Cardiac fibroblast (primary cell): Measurements from ENCODE around the gene NUCB1.
A peak's percentile ranks its signal among the peaks of the same experiment; 100 is the strongest.

ENCODE experiments used
- DNase-seq, 2 donors: peaks; one replicate each; pipeline versions ENCODE4 v3.0.0 to v3.0.0-alpha.2; 2010; ENCODE audit warnings: low read depth in 2 of 2
- H3K4me3 ChIP-seq, 2 donors: replicated peaks in 1 of 2; 1 replicate in 1 of 2; 2 replicates in 1 of 2; pipeline ENCODE4 v1.5.1; 2011; ENCODE audit warnings: low read depth in 2 of 2, low read length in 2 of 2, mild to moderate bottlenecking in 2 of 2, moderate library complexity in 1 of 2
- CTCF ChIP-seq: IDR thresholded peaks from one replicate; pipeline ENCODE4 v1.5.1; 2011; ENCODE audit warnings: low read depth, mild to moderate bottlenecking, low read length, inconsistent platforms

NUCB1 gene

DNA sequence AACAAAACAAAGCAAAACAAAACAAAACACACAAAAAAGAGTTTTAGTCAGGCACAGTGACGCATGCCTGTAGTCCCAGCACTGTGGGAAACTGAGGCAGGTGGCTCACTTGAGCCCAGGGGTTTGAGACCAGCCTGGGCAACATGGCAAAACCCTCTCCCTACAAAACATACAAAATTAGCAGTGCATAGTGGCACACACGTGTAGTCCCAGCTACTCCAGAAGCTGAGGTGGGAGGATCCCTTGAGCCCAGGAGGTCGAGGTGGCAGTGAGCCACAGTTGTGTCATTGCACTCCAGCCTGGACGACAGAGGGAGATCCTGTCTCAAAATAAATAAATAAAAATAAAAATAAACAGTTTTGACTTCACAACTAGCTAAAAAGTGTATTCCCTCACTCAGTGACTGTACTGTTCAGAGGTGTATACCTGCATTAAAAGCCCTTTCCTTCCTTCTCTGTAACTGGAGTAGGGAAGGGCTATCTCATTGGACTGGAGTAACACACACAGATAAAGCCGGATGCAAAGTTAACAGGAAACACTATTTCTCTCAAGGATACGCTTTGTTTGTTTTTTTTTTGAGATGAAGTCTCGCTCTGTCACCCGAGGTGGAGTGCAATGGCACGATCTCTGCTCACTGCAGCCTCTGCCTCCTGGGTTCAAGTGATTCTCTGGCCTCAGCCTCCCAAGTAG is 50.9 kb downstream of the NUCB1 start:
- no peak overlapping the region for H3K4me3 ChIP-seq
- no peak for DNase-seq
- TF ChIP-seq CTCF, result no peak

DNA sequence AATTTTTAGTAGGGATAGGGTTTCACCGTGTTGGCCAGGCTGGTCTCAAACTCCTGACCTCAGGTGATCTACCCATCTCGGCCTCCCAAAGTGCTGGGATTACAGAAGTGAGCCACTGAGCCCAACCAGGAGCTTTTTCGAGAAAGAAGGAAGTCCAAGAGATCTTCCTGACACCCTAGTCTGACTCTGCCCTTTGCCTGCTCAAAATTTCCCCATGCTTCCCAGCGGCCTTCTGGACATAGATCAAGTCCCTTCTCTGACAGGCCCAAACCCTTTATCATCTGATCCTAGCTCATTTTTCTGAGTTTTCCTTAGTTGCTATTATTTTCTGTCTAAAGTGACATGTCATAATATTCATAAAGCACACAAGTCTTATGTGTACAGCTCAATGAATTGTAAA is 53.0 kb downstream of the NUCB1 start:
- DNase-seq, result no peak
- H3K4me3 ChIP-seq, result no peak overlapping the region
- no peak for TF ChIP-seq CTCF

GRCh38 chr19:48953990-48954594 is 54.0 kb downstream of the NUCB1 start:
- TF ChIP-seq CTCF, result no peak
- peak overlapping the region; percentile 25 to 97 for H3K4me3 ChIP-seq
- DNase-seq, result no peak

DNA sequence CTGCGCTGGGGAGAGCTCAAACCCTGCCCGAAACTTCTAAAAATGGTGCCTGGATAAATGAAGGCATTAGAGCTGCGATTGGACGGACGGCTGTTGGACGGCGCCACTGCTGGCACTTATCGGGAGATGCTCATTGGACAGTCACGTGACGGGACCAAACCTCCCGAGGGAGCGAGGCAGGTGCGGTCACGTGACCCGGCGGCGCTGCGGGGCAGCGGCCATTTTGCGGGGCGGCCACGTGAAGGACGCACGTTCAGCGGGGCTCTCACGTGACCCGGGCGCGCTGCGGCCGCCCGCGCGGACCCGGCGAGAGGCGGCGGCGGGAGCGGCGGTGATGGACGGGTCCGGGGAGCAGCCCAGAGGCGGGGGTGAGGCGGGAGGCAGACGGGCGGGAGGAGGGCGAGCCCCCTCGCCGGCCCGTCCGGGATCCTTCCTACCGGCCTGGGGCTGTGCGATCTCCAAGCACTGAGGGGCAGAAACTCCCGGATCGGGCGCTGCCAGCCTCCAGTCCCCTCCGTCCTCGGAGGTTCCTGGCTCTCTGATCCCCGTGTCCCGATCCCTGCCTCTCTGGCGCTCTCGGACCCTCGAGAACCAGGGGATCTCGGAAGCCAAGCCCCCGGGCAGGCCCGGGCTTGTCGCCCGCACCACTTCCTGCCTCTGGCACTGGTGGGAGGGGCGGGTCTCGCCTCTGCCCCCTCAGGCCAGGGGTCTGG is 54.6 kb downstream of the NUCB1 start, which contains the start of gene BAX:
BAX (plus strand) TSS at position 281 of the 713 bp plus-strand sequence; CDS start at position 335, 54 bp downstream.
- DNase-seq, result peak; percentile 97
- H3K4me3 ChIP-seq, result peak within 1 kb of the TSS; percentile 97
- TF ChIP-seq CTCF, result no peak

- peak overlapping the region; percentile 97 for H3K4me3 ChIP-seq
- no peak for TF ChIP-seq CTCF
- DNase-seq, result no peak
Observed at GRCh38 chr19:48955308-48955958, 55.3 kb downstream of the NUCB1 start.

GRCh38 chr19:48958006-48958405 is 57.9 kb downstream of the NUCB1 start:
- H3K4me3 ChIP-seq, result no peak overlapping the region

More at GRCh38 chr19:48958006-48958405, 57.9 kb downstream of the NUCB1 start:
- DNase-seq, result no peak
- TF ChIP-seq CTCF, result no peak
